Jurkat, Clone E6-1 (cell line): ENCODE results near the gene PLCD4.
A peak's percentile ranks its signal among the peaks of the same experiment; 100 is the strongest.

Source experiments
- DNase-seq: peaks from one replicate; pipeline ENCODE4 v3.0.0-alpha.2; 2011; ENCODE audit warnings: low read depth, low spot score
- H3K4me3 ChIP-seq: 2 replicates; pipeline ENCODE4 v1.5.1; 2011; ENCODE audit warnings: mild to moderate bottlenecking, low read length, control low read depth, moderate library complexity

The PLCD4 gene

DNA sequence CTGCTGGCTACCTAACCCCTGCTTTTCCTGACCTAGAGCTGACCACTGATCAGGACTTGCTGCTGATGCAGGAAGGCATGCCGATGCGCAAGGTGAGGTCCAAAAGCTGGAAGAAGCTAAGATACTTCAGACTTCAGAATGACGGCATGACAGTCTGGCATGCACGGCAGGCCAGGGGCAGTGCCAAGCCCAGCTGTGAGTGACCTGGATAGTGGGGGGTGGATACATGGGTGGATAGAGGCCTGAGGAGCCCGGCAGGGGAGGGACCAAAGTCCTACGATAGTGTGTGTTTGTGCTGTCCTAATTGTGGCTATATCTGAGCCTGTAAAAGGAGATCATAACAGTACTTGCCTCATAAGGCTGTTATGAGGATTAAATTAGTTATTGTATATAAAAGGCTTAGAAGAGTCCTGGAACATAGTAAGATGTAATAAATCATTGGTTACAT lies 8.2 kb downstream of the PLCD4 start:
- no peak overlapping the region for H3K4me3 ChIP-seq
- DNase-seq = no peak

- no peak overlapping the region for H3K4me3 ChIP-seq
- DNase-seq = no peak
These were observed 10.6 kb downstream of the PLCD4 start for GRCh38 chr2:218618102-218618860.

GRCh38 chr2:218621007-218621406 lies 13.3 kb downstream of the PLCD4 start:
- no peak overlapping the region for H3K4me3 ChIP-seq
- DNase-seq = no peak

DNA sequence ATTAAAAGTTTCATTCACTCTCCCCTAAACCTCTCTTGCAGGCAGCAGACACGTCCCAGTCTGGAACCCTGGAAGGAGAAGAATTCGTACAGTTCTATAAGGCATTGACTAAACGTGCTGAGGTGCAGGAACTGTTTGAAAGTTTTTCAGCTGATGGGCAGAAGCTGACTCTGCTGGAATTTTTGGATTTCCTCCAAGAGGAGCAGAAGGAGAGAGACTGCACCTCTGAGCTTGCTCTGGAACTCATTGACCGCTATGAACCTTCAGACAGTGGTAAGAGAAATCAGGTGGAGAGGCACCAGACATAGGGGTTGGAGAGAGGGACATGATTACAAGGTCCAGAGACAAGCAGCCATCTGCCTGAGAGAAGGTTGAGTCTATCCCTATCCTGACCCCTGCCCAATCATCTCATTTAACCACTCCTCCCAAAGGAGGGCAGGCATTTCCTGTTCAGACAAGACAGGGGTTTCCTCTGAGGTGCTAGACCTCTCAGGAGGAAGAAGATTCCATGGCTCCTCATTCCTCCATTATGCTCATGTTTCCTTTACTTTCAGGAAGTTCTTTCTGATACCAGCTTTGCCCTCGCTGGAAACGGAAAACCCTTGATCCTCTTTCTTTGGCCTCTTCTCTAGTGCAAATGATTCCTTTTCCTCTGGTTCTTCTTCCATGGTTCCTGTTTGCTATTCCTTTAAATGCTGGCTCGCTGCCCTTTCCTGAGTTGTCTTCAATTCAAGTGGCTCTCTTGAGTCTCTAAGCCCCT lies 15.1 kb downstream of the PLCD4 start:
- DNase-seq = no peak

GRCh38 chr2:218623366-218623705 lies 15.6 kb downstream of the PLCD4 start:
- H3K4me3 ChIP-seq = no peak overlapping the region
- no peak for DNase-seq

More for the DNA sequence above, 15.1 kb downstream of the PLCD4 start:
- H3K4me3 ChIP-seq = no peak overlapping the region

- DNase-seq = no peak
- no peak overlapping the region for H3K4me3 ChIP-seq
These were observed 18.7 kb downstream of the PLCD4 start for GRCh38 chr2:218626369-218626768.

DNA sequence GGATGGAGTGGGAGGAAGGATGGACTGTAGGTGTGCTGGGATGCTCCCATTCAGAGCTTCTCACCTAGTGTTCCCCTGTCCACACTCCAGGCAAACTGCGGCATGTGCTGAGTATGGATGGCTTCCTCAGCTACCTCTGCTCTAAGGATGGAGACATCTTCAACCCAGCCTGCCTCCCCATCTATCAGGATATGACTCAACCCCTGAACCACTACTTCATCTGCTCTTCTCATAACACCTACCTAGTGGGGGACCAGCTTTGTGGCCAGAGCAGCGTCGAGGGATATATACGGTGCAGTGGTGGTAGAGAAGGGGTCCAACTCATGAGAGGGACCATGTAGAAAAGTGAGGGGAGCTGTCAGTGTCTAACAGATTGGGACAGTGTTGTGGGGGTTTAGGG lies 20.2 kb downstream of the PLCD4 start:
- DNase-seq = no peak
- H3K4me3 ChIP-seq = no peak overlapping the region

GRCh38 chr2:218631837-218632236 lies 24.1 kb downstream of the PLCD4 start:
- no peak overlapping the region for H3K4me3 ChIP-seq
- no peak for DNase-seq

- no peak overlapping the region for H3K4me3 ChIP-seq
- DNase-seq = no peak
These were observed 28.0 kb downstream of the PLCD4 start for GRCh38 chr2:218635719-218636118.

- no peak for DNase-seq
These were observed 30.7 kb downstream of the PLCD4 start for GRCh38 chr2:218638372-218638771.

GRCh38 chr2:218642121-218642656 lies 34.5 kb downstream of the PLCD4 start:
- no peak for DNase-seq
- H3K4me3 ChIP-seq = no peak overlapping the region

More at GRCh38 chr2:218638372-218638771, 30.7 kb downstream of the PLCD4 start:
- H3K4me3 ChIP-seq = no peak overlapping the region

- DNase-seq = no peak
These were observed 35.1 kb downstream of the PLCD4 start for GRCh38 chr2:218642786-218643185.

GRCh38 chr2:218643751-218644310 lies 36.1 kb downstream of the PLCD4 start:
- H3K4me3 ChIP-seq = no peak overlapping the region
- DNase-seq = no peak

More at GRCh38 chr2:218642786-218643185, 35.1 kb downstream of the PLCD4 start:
- no peak overlapping the region for H3K4me3 ChIP-seq

GRCh38 chr2:218644721-218645120 lies 37.0 kb downstream of the PLCD4 start:
- peak; percentile 82 for DNase-seq
- no peak overlapping the region for H3K4me3 ChIP-seq

- no peak for DNase-seq
- H3K4me3 ChIP-seq = no peak overlapping the region
These were observed 37.4 kb downstream of the PLCD4 start for GRCh38 chr2:218645126-218645525.

DNA sequence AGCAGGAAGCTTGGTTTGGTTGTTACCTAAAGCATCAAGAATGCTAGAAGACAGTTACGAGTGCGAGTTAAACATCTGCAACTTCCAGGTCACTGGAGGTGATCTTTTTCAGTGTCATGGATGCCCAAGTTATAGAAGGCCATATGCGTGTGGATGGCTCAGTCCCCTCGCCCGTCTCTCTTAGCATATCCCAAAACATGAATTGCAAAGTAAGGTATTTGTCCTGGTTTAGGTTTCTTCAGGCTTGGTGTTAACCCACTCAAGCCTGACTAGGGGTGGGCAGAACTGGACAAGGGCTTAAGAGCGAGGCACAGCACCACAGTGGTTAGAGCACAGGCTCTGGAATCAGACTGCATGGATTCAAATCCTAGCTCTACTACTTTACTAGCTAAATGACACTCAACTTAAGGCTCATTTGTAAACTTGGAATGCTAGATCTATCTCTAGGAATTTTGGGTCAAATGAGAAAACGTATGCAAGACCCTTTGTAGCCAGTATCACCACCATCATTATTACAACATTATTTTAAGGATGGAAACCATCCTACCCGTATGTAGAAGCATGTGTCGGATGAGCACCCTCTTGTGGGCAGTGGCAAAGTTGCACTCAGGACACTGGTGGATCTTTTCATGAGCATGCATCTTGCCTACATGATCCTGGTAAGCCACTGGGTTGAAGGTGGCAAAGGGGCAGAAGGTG lies 40.5 kb downstream of the PLCD4 start:
- DNase-seq = peak; percentile 58
- H3K4me3 ChIP-seq = no peak overlapping the region

DNA sequence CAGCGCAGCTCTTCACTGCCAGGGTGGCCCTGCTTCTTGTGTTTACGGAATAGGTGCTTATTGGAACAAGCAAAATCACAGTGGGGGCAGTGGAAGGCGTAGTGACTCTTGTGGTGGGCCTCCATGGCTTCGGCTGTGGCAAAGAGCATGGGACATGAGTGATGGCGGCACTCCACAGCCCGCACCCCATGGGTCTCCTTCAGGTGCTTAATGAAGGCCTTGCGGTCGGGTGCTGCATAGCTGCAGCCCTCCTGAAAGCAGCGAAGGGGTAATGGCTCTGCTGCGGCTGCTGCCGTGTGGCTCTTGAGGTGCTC lies 41.0 kb downstream of the PLCD4 start:
- no peak for DNase-seq
- no peak overlapping the region for H3K4me3 ChIP-seq

DNA sequence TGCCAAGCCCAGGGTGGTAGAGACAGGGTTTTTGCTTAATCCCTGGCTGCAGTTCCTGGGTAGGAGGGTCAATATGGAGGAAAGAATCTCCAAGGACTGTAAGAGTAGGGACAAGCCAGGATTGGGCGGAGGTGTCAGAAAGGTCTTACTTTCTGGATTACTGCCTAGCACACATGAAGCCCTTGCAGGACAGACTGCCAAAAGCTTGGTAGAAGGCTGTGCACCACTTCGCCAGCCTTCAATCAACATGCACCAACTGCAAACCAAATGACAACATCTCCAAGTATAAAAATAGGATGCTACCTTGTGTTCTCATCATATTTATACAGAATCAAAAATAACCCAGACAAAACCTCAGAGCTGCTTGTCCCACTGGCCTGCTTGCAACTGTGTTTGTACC lies 48.1 kb downstream of the PLCD4 start:
- no peak overlapping the region for H3K4me3 ChIP-seq

GRCh38 chr2:218658671-218659257 lies 51.1 kb downstream of the PLCD4 start:
- H3K4me3 ChIP-seq = peak overlapping the region; percentile 92
- DNase-seq = peak; percentile 28

More for the DNA sequence above, 48.1 kb downstream of the PLCD4 start:
- DNase-seq = no peak
